ENCODE data around the gene ZNF497. TPM values are rescaled to one million over a fixed set of nuclear protein-coding genes. Genes with fewer than 3 reads are reported as not detected.

The ZNF497 gene
- total and polyA plus RNA-seq, 2 of the 13 experiments (the other 11 are each of a cell fraction or from before 2014, with no cell fraction given): 1.5 to 1.9 TPM

- TF ChIP-seq, protein P1, sequence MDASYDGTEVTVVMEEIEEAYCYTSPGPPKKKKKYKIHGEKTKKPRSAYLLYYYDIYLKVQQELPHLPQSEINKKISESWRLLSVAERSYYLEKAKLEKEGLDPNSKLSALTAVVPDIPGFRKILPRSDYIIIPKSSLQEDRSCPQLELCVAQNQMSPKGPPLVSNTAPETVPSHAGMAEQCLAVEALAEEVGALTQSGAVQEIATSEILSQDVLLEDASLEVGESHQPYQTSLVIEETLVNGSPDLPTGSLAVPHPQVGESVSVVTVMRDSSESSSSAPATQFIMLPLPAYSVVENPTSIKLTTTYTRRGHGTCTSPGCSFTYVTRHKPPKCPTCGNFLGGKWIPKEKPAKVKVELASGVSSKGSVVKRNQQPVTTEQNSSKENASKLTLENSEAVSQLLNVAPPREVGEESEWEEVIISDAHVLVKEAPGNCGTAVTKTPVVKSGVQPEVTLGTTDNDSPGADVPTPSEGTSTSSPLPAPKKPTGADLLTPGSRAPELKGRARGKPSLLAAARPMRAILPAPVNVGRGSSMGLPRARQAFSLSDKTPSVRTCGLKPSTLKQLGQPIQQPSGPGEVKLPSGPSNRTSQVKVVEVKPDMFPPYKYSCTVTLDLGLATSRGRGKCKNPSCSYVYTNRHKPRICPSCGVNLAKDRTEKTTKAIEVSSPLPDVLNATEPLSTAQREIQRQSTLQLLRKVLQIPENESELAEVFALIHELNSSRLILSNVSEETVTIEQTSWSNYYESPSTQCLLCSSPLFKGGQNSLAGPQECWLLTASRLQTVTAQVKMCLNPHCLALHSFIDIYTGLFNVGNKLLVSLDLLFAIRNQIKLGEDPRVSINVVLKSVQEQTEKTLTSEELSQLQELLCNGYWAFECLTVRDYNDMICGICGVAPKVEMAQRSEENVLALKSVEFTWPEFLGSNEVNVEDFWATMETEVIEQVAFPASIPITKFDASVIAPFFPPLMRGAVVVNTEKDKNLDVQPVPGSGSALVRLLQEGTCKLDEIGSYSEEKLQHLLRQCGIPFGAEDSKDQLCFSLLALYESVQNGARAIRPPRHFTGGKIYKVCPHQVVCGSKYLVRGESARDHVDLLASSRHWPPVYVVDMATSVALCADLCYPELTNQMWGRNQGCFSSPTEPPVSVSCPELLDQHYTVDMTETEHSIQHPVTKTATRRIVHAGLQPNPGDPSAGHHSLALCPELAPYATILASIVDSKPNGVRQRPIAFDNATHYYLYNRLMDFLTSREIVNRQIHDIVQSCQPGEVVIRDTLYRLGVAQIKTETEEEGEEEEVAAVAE (CRISPR knock-in tag; IDR thresholded peaks at IDR 0.05; ENCODE audit: borderline replicate concordance): peak; percentile 92
- TF ChIP-seq, protein P2, sequence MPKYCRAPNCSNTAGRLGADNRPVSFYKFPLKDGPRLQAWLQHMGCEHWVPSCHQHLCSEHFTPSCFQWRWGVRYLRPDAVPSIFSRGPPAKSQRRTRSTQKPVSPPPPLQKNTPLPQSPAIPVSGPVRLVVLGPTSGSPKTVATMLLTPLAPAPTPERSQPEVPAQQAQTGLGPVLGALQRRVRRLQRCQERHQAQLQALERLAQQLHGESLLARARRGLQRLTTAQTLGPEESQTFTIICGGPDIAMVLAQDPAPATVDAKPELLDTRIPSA (CRISPR knock-in tag; IDR thresholded peaks at IDR 0.05; ENCODE audit: borderline replicate concordance): no peak
- TF ChIP-seq ZNF567 (CRISPR knock-in tag; IDR thresholded peaks at IDR 0.05; ENCODE audit: borderline replicate concordance) (no peak; the same call in 1 of the 2 replicates), FOXK1 (CRISPR knock-in tag; IDR thresholded peaks at IDR 0.05; ENCODE audit: borderline replicate concordance, low read depth) (peak; percentile 80; the same call in 1 of the 2 replicates), FUBP1 (CRISPR knock-in tag; IDR thresholded peaks at IDR 0.05; ENCODE audit: borderline replicate concordance) (no peak), HCFC1 (IDR thresholded peaks at IDR 0.05; ENCODE audit: low read depth, low read length) (peak; percentile 98), BATF2 (CRISPR knock-in tag; IDR thresholded peaks at IDR 0.05) (peak; percentile 88), EZH2 (conservative IDR thresholded peaks at IDR 0.05; ENCODE audit: low read depth, low read length) (no peak), ZNF792 (CRISPR knock-in tag; IDR thresholded peaks at IDR 0.05) (peak; percentile 81), ZNF318 (CRISPR knock-in tag; IDR thresholded peaks at IDR 0.05) (0 out of 2 replicates have a peak, but pooled peaks have one; percentile 27)
These were observed 35.4 kb downstream of the ZNF497 start, which contains the start of gene ZSCAN22 (continued) for GRCh38 chr19:58326914-58327726.
